Glutamatergic neuron (in vitro differentiated cells): ENCODE data around the gene NEUROD2. TPM values are rescaled to one million over a fixed set of nuclear protein-coding genes. Genes with fewer than 3 reads are reported as not detected.

Experiments used
- DNase-seq: peaks from one replicate; pipeline ENCODE4 v3.0.0; 2022
- H3K27ac Mint-ChIP-seq: one replicate; pipeline ENCODE4 v1.8.0; 2020; ENCODE audit warnings: mild to moderate bottlenecking, mixed read lengths, inconsistent platforms; ENCODE audit not compliant: unreplicated experiment
- H3K27me3 Mint-ChIP-seq: one replicate; pipeline ENCODE4 v1.8.0; 2020; ENCODE audit warnings: mild to moderate bottlenecking, moderate library complexity, mixed read lengths, inconsistent platforms; ENCODE audit not compliant: unreplicated experiment
- H3K36me3 Mint-ChIP-seq: one replicate; pipeline ENCODE4 v1.8.0; 2020; ENCODE audit warnings: mild to moderate bottlenecking, mixed read lengths, inconsistent platforms; ENCODE audit not compliant: unreplicated experiment
- H3K4me1 Mint-ChIP-seq: one replicate; pipeline ENCODE4 v1.8.0; 2020; ENCODE audit warnings: mild to moderate bottlenecking, low read depth, mixed read lengths, inconsistent platforms; ENCODE audit not compliant: unreplicated experiment
- H3K4me3 Mint-ChIP-seq: one replicate; pipeline ENCODE4 v1.8.0; 2020; ENCODE audit warnings: mild to moderate bottlenecking, mixed read lengths, inconsistent platforms; ENCODE audit not compliant: unreplicated experiment
- H3K9me3 Mint-ChIP-seq: one replicate; pipeline ENCODE4 v1.8.0; 2020; ENCODE audit warnings: mild to moderate bottlenecking, moderate library complexity, mixed read lengths, inconsistent platforms; ENCODE audit not compliant: unreplicated experiment
- total RNA-seq: library from RNA; stranded (reverse); fragmentation: NEBNext Ultra II Directional; extraction: Animal tissue kit (Norgen Biotek cat#: 25700); gene quantifications from one replicate; pipeline ENCODE4 v1.2.1, GENCODE V29; 2021; ENCODE audit not compliant: unreplicated experiment
- TF ChIP-seq, protein P1 (sequence below): fragments of 200-600 bp; sonication (generic); IDR thresholded peaks from one replicate; pipeline ENCODE4 v1.5.0; 2021; ENCODE audit not compliant: partially characterized antibody, unreplicated experiment

The NEUROD2 gene
- total RNA-seq, 1 donor from 2014 or later: 6.3 TPM

- peak overlapping the region; percentile 96 for H3K4me3 Mint-ChIP-seq
- peaks cover 9% of the 10 kb centered on the region for H3K4me1 Mint-ChIP-seq
- peaks cover 5% of the 10 kb centered on the region for H3K9me3 Mint-ChIP-seq
- no peaks in the 10 kb centered on the region for H3K36me3 Mint-ChIP-seq
- DNase-seq: no peak
- TF ChIP-seq, protein P1, sequence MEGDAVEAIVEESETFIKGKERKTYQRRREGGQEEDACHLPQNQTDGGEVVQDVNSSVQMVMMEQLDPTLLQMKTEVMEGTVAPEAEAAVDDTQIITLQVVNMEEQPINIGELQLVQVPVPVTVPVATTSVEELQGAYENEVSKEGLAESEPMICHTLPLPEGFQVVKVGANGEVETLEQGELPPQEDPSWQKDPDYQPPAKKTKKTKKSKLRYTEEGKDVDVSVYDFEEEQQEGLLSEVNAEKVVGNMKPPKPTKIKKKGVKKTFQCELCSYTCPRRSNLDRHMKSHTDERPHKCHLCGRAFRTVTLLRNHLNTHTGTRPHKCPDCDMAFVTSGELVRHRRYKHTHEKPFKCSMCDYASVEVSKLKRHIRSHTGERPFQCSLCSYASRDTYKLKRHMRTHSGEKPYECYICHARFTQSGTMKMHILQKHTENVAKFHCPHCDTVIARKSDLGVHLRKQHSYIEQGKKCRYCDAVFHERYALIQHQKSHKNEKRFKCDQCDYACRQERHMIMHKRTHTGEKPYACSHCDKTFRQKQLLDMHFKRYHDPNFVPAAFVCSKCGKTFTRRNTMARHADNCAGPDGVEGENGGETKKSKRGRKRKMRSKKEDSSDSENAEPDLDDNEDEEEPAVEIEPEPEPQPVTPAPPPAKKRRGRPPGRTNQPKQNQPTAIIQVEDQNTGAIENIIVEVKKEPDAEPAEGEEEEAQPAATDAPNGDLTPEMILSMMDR: no peak
- no peak overlapping the region for H3K27ac Mint-ChIP-seq
- peaks cover 5% of the 10 kb centered on the region for H3K27me3 Mint-ChIP-seq
Measured at GRCh38 chr17:39636587-39636926, 28.8 kb upstream of the NEUROD2 start.

DNA sequence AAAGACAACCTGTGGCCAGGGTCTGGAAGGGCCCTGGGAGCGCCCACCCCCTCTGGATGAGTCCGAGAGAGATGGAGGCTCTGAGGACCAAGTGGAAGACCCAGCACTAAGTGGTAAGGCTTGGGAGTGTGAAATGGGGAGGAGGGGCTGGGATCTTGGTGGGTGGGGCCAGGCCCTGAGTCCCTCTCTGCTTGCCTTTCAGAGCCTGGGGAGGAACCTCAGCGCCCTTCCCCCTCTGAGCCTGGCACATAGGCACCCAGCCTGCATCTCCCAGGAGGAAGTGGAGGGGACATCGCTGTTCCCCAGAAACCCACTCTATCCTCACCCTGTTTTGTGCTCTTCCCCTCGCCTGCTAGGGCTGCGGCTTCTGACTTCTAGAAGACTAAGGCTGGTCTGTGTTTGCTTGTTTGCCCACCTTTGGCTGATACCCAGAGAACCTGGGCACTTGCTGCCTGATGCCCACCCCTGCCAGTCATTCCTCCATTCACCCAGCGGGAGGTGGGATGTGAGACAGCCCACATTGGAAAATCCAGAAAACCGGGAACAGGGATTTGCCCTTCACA is 28.0 kb upstream of the NEUROD2 start:
- no peaks in the 10 kb centered on the region for H3K36me3 Mint-ChIP-seq
- no peak overlapping the region for H3K27ac Mint-ChIP-seq
- peaks cover 8% of the 10 kb centered on the region for H3K27me3 Mint-ChIP-seq
- TF ChIP-seq, protein P1: no peak
- H3K9me3 Mint-ChIP-seq: peaks cover 7% of the 10 kb centered on the region
- no peak overlapping the region for H3K4me3 Mint-ChIP-seq
- DNase-seq: no peak
- peaks cover 11% of the 10 kb centered on the region for H3K4me1 Mint-ChIP-seq

DNA sequence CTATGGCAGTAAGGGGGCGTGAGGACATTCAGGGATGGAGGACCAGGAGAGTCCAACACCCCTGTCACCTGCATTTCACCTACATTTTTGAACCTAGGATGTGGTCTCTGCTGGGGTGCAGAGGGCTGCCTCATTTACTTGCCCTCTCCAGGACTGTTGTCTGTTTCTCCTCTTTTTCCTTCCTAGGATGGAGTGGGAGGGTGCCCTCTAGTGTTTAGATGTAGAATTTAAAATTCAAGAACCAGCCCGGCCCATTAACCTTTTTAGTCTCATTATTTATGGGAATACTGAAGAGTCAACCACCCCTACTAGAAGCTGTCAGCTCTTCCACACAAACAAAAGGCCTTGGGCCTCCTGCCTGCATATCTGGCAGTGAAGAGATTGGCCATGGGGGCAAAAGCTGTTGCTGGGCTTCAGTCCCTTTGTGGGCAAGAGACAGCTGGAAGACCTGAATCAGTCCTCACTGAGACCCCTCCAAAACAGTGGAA is 26.7 kb upstream of the NEUROD2 start:
- TF ChIP-seq, protein P1: peak; percentile 83
- H3K9me3 Mint-ChIP-seq: peaks cover 7% of the 10 kb centered on the region
- peaks cover 11% of the 10 kb centered on the region for H3K4me1 Mint-ChIP-seq
- no peaks in the 10 kb centered on the region for H3K36me3 Mint-ChIP-seq
- peaks cover 13% of the 10 kb centered on the region for H3K27me3 Mint-ChIP-seq
- no peak for DNase-seq
- no peak overlapping the region for H3K27ac Mint-ChIP-seq
- no peak overlapping the region for H3K4me3 Mint-ChIP-seq

DNA sequence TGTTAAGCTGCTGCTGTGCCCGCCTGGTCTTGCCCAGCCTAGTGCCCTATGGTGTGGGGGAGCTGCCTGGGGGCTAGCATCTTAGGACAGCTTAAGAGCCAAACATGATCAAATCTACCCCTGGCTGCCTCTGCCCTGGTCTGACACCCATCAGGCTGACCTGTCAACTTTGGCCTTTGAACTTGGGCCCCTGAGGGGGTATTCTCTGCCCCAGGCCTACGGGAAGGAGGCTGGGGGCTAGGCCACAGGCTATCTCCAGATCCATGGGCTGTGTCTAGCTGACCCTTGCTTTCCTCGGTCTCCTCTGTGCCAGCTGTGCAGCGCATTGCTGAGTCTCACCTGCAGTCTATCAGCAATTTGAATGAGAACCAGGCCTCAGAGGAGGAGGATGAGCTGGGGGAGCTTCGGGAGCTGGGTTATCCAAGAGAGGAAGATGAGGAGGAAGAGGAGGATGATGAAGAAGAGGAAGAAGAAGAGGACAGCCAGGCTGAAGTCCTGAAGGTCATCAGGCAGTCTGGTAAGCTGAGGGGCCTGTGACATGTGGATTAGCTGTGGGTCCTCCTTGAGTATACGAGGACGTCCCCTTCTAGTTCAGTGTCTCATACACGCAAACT is 26.0 kb upstream of the NEUROD2 start:
- no peak overlapping the region for H3K27ac Mint-ChIP-seq
- H3K4me3 Mint-ChIP-seq: no peak overlapping the region
- no peak for DNase-seq
- TF ChIP-seq, protein P1: no peak
- H3K36me3 Mint-ChIP-seq: no peaks in the 10 kb centered on the region
- H3K9me3 Mint-ChIP-seq: peaks cover 7% of the 10 kb centered on the region
- H3K27me3 Mint-ChIP-seq: peaks cover 13% of the 10 kb centered on the region
- peaks cover 11% of the 10 kb centered on the region for H3K4me1 Mint-ChIP-seq
